BE2C (cell line): ENCODE data around the gene TSSC4.

Experiments
- DNase-seq: peaks from one replicate; pipeline ENCODE4 v3.0.0-alpha.2; 2020
- H3K27me3 ChIP-seq: fragments of 250-450 bp; sonication (Bioruptor Pico); 2 replicates; pipeline ENCODE4 v1.5.1; 2020; ENCODE audit warnings: mild to moderate bottlenecking
- H3K36me3 ChIP-seq: fragments of 250-450 bp; sonication (Bioruptor Pico); 2 replicates; pipeline ENCODE4 v1.5.1; 2020; ENCODE audit warnings: mild to moderate bottlenecking
- H3K4me1 ChIP-seq: fragments of 250-450 bp; sonication (Bioruptor Pico); 2 replicates; pipeline ENCODE4 v1.5.1; 2020
- H3K4me3 ChIP-seq: 2 replicates; pipeline ENCODE4 v1.5.1; 2011; ENCODE audit warnings: low read depth, low read length
- H3K9me3 ChIP-seq: fragments of 250-450 bp; sonication (Bioruptor Pico); 2 replicates; pipeline ENCODE4 v1.5.1; 2020
- TF ChIP-seq, protein P1 (sequence below): IDR thresholded peaks from 2 replicates; pipeline ENCODE4 v1.5.1; 2012; ENCODE audit warnings: mild to moderate bottlenecking, low read depth, low read length

The TSSC4 gene

DNA sequence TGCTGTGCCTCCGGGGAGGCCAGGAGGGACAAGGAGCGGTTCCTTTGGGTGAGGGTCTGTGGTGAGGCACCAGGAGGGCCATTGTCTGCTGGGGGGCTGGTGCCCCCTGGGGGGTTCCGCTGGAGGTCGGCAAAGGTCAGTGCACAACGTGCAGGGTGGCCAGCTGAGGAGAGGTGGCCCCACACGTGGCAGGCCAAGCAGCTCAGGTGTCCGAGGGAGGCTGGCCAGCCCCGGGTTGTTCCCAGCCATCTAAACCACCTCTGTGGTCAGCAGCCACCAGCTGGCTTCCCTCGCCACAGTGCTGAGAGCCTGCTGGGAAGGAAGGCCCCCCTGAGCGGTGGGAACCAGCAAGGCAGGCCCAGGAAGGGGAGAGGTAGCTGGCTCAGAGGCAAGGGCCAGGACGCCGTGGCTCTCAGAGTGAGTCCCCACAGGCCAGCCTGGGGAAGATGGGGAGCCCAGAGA is 4.2 kb downstream of the TSSC4 start:
- no peak overlapping the region for H3K4me3 ChIP-seq
- H3K4me1 ChIP-seq = peaks cover 9% of the 10 kb centered on the region
- H3K36me3 ChIP-seq = peaks cover 10% of the 10 kb centered on the region
- TF ChIP-seq, protein P1, sequence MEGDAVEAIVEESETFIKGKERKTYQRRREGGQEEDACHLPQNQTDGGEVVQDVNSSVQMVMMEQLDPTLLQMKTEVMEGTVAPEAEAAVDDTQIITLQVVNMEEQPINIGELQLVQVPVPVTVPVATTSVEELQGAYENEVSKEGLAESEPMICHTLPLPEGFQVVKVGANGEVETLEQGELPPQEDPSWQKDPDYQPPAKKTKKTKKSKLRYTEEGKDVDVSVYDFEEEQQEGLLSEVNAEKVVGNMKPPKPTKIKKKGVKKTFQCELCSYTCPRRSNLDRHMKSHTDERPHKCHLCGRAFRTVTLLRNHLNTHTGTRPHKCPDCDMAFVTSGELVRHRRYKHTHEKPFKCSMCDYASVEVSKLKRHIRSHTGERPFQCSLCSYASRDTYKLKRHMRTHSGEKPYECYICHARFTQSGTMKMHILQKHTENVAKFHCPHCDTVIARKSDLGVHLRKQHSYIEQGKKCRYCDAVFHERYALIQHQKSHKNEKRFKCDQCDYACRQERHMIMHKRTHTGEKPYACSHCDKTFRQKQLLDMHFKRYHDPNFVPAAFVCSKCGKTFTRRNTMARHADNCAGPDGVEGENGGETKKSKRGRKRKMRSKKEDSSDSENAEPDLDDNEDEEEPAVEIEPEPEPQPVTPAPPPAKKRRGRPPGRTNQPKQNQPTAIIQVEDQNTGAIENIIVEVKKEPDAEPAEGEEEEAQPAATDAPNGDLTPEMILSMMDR = no peak
- no peak for DNase-seq
- H3K9me3 ChIP-seq = no peaks in the 10 kb centered on the region
- H3K27me3 ChIP-seq = no peaks in the 10 kb centered on the region

DNA sequence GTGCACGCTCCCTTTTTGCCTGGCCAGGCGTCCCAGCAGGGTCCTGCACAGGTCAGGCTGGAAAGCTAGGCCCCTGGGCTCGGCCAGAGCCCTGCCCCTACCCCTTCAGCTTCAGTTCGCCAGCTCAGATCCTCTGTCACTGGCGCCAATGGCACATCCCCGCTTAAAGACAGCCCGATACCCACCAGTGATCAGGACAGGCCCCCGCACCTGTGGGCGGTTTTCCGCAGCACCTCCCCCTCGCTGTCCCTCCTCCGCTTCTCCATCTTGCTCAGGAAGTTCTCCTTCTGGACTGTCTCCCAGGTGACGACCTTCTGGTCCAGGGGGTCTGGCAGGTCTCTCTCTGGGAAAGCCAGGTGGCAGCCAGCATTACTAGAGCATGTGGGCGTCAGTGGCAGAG is 5.9 kb downstream of the TSSC4 start:
- Histone ChIP-seq H3K27me3 (no peaks in the 10 kb centered on the region), H3K4me1 (peaks cover 14% of the 10 kb centered on the region), H3K9me3 (no peaks in the 10 kb centered on the region), H3K4me3 (no peak overlapping the region), H3K36me3 (peaks cover 10% of the 10 kb centered on the region)
- TF ChIP-seq, protein P1 = no peak
- DNase-seq = no peak

DNA sequence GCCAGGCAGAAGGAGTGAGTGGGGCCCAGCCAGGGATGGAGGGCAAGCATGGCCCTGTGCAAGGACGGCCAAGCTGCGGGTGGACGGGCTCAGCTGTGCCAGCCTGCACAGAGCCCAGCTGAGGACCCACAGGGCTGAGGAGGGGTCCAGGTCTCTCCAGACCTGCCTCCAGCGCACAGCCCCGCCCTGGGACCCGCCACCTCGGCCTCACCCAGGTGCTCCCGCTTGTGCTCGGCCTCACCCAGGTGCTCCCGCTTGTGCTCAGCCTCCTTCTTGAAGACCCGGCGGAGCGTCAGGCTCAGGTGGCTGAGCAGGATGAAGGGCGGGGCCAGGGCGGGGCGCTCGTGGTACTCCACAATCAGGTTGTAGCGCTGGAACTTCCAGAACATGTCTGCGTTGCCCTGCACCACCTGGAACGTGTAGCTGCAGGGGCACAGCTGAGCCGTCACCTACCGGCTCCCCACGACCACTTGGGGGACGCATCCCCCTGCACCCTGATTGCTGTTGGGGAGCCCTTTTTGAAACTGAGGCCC is 6.4 kb downstream of the TSSC4 start:
- TF ChIP-seq, protein P1 = no peak
- H3K9me3 ChIP-seq = no peaks in the 10 kb centered on the region
- H3K27me3 ChIP-seq = no peaks in the 10 kb centered on the region
- DNase-seq = no peak
- peaks cover 10% of the 10 kb centered on the region for H3K36me3 ChIP-seq
- H3K4me3 ChIP-seq = no peak overlapping the region
- peaks cover 14% of the 10 kb centered on the region for H3K4me1 ChIP-seq

DNA sequence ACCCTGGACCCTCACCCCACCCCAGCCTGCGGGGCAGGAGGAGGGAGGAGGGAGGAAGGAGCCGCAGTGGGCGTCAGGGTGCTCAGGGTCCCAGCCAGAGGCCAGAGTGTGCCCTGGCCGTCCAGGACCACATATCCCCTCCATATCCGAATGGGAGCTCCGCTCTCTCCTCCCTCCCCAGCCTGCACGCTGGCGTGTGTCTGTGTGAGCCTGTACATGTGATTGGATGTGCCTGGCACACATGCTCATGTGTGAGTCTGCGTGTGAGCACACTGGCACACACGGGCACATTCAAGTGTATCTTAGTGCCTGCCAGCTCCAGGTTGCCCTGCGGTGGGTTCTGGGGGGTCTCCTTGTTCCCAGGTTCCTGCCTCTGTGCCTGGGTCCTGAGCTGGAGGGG is 8.1 kb downstream of the TSSC4 start:
- no peaks in the 10 kb centered on the region for H3K27me3 ChIP-seq
- TF ChIP-seq, protein P1 = no peak
- no peak for DNase-seq
- H3K9me3 ChIP-seq = no peaks in the 10 kb centered on the region
- no peak overlapping the region for H3K4me3 ChIP-seq
- H3K36me3 ChIP-seq = no peaks in the 10 kb centered on the region
- H3K4me1 ChIP-seq = peaks cover 14% of the 10 kb centered on the region

DNA sequence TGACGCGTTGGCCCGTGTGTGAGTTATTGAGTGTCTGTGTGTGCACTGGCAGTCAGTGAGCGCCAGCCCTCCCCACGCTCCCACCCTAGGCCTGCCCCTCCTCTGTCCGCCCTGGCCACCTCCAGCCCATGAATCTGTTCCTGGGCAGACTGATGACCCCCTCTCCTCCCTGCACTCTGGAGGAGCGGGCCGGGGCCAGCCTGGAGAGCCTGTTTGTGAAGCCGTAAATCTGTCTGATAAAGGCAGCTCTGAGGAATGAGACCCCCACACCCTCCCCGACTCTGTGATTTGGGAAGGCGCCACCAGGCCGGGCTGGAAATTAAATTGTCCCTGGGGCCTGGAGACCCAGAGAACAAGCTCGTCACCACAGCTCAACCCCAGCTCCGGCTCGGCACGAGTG is 8.6 kb downstream of the TSSC4 start:
- Histone ChIP-seq H3K27me3 (no peaks in the 10 kb centered on the region), H3K4me3 (no peak overlapping the region), H3K36me3 (no peaks in the 10 kb centered on the region), H3K9me3 (no peaks in the 10 kb centered on the region), H3K4me1 (peaks cover 14% of the 10 kb centered on the region)
- DNase-seq = peak; percentile 48
- TF ChIP-seq, protein P1 = no peak

DNA sequence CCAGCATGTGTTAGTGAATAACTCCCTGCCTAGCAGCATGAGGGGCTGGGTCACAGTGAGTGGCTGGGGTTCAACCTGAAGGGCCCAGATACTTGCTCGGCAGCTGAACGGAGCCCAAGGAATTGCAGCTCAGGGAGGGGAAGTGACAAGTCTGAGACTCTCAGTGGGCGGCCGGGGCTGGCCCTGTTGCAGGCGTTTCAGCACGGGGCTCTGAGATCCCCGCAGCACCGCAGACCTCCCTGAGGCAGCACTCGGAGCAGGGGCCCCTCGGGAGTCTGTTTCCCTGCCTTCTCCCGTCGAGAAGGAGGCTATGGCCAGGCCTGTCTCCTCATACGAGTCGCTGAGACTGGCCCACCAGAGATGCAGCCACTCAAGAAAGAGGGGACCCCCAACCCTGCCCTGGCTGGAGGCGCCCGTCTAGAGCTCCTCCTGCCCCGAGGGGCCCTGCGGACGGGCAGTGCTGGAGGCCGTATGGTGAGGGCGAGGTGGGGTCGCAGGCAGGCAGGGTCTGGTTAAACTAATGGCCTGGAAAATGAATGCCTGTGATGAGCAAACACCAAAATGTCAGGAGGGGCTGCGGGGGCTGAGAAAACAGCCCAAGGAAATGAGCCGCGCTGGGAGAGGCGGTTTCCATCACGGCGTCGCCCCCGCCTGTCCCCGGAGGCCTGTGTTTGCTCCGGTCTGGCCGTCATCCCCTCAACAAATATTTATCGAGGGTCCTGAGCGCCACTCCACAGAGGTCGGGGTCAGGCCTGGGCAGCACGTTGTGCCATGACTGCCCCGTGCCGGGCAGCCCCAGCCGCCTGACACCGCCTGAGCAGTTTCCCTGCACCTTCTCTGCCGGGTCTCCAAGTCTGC is 9.3 kb downstream of the TSSC4 start:
- TF ChIP-seq, protein P1 = no peak
- Histone ChIP-seq H3K4me3 (no peak overlapping the region), H3K27me3 (no peaks in the 10 kb centered on the region), H3K4me1 (peaks cover 14% of the 10 kb centered on the region), H3K36me3 (no peaks in the 10 kb centered on the region), H3K9me3 (no peaks in the 10 kb centered on the region)
- peak; percentile 36 for DNase-seq
